Progenitor cell of endocrine pancreas (in vitro differentiated cells): ENCODE results near the gene TCF3. TPM values are rescaled to one million over a fixed set of nuclear protein-coding genes. Genes with fewer than 3 reads are reported as not detected.
A peak's percentile ranks its signal among the peaks of the same experiment; 100 is the strongest.

Experiments
- DNase-seq: peaks from one replicate; pipeline ENCODE4 v3.0.0; 2021; ENCODE audit warnings: low spot score; ENCODE audit not compliant: unreplicated experiment
- H3K27ac Mint-ChIP-seq: 2 replicates; pipeline ENCODE4 v1.8.0; 2021; ENCODE audit warnings: mild to moderate bottlenecking, moderate library complexity, mixed read lengths
- H3K27me3 Mint-ChIP-seq: 2 replicates; pipeline ENCODE4 v1.8.0; 2021; ENCODE audit warnings: mixed read lengths
- H3K36me3 Mint-ChIP-seq: 2 replicates; pipeline ENCODE4 v1.8.0; 2022; ENCODE audit warnings: mixed read lengths; ENCODE audit not compliant: insufficient read depth
- H3K4me1 Mint-ChIP-seq: 2 replicates; pipeline ENCODE4 v1.8.0; 2021; ENCODE audit warnings: low read depth, mixed read lengths
- H3K4me3 Mint-ChIP-seq: 2 replicates; pipeline ENCODE4 v1.8.0; 2021; ENCODE audit warnings: low read depth, mild to moderate bottlenecking, moderate library complexity, mixed read lengths
- H3K9me3 Mint-ChIP-seq: 2 replicates; pipeline ENCODE4 v1.8.0; 2021; ENCODE audit warnings: low read depth, mixed read lengths
- total RNA-seq: library from RNA; stranded (reverse); gene quantifications from 2 replicates; pipeline ENCODE4 v1.2.1, GENCODE V29; 2021
- TF ChIP-seq, protein P1 (sequence below): fragments of 200-600 bp; sonication (generic); IDR thresholded peaks from one replicate; pipeline ENCODE4 v1.5.0; 2021; ENCODE audit warnings: antibody characterized with exemption, mild to moderate bottlenecking; ENCODE audit not compliant: unreplicated experiment

The TCF3 gene
- total RNA-seq, 1 donor from 2014 or later: 318 TPM

GRCh38 chr19:1601613-1602064 lies 50.8 kb downstream of the TCF3 start:
- H3K9me3 Mint-ChIP-seq: no peaks in the 10 kb centered on the region
- H3K36me3 Mint-ChIP-seq: peaks cover 7% of the 10 kb centered on the region
- H3K27ac Mint-ChIP-seq: peak overlapping the region; percentile 59
- no peak for DNase-seq
- H3K27me3 Mint-ChIP-seq: no peaks in the 10 kb centered on the region
- peaks cover 13% of the 10 kb centered on the region for H3K4me1 Mint-ChIP-seq
- no peak overlapping the region for H3K4me3 Mint-ChIP-seq
- TF ChIP-seq, protein P1, sequence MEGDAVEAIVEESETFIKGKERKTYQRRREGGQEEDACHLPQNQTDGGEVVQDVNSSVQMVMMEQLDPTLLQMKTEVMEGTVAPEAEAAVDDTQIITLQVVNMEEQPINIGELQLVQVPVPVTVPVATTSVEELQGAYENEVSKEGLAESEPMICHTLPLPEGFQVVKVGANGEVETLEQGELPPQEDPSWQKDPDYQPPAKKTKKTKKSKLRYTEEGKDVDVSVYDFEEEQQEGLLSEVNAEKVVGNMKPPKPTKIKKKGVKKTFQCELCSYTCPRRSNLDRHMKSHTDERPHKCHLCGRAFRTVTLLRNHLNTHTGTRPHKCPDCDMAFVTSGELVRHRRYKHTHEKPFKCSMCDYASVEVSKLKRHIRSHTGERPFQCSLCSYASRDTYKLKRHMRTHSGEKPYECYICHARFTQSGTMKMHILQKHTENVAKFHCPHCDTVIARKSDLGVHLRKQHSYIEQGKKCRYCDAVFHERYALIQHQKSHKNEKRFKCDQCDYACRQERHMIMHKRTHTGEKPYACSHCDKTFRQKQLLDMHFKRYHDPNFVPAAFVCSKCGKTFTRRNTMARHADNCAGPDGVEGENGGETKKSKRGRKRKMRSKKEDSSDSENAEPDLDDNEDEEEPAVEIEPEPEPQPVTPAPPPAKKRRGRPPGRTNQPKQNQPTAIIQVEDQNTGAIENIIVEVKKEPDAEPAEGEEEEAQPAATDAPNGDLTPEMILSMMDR: peak; percentile 34

DNA sequence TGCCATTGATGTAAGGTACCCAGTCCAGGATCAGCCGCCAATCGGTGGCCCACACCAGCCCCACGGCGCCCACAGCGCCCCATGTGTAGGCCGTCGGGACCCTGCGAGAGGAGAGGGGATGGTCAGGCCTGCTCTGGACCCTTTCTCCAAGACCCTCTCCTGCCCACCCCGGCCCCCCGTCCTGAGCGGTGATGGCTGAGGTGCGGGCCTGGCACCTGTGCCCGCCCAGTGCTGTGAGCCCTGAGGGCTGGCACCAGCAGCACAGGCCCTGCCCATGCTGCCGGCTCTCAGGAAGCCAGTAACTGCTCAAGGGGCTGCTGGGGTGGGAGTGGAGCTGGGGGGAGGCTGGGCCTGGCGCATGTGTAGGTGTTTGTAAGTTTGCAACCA lies 53.0 kb downstream of the TCF3 start:
- TF ChIP-seq, protein P1: no peak
- Mint-ChIP-seq H3K4me3 (no peak overlapping the region), H3K4me1 (peaks cover 5% of the 10 kb centered on the region), H3K27me3 (no peaks in the 10 kb centered on the region), H3K9me3 (no peaks in the 10 kb centered on the region), H3K27ac (no peak overlapping the region), H3K36me3 (peaks cover 10% of the 10 kb centered on the region)
- no peak for DNase-seq

GRCh38 chr19:1598777-1599459 lies 53.5 kb downstream of the TCF3 start:
- no peak for DNase-seq
- Mint-ChIP-seq H3K27ac (no peak overlapping the region), H3K27me3 (no peaks in the 10 kb centered on the region), H3K9me3 (no peaks in the 10 kb centered on the region), H3K36me3 (peaks cover 10% of the 10 kb centered on the region), H3K4me1 (peaks cover 2% of the 10 kb centered on the region), H3K4me3 (no peak overlapping the region)
- TF ChIP-seq, protein P1: no peak

DNA sequence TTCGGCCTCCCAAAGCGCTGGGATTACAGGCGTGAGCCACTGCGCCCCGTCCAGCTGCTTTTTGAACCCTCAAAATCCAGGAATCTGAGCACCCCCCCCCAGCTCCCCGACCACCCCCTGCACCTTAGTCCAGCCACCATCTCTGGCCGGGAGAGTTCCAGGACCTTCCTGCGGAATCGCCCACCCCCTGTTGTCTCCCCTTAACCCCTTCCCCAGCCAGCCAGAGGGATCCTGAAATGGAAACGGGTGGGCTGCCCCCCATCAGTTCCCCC lies 59.0 kb downstream of the TCF3 start:
- TF ChIP-seq, protein P1: no peak
- no peak overlapping the region for H3K27ac Mint-ChIP-seq
- no peaks in the 10 kb centered on the region for H3K27me3 Mint-ChIP-seq
- H3K4me1 Mint-ChIP-seq: peaks cover 13% of the 10 kb centered on the region
- peak overlapping the region; percentile 86 for H3K4me3 Mint-ChIP-seq
- H3K36me3 Mint-ChIP-seq: peaks cover 7% of the 10 kb centered on the region
- no peaks in the 10 kb centered on the region for H3K9me3 Mint-ChIP-seq
- DNase-seq: no peak

DNA sequence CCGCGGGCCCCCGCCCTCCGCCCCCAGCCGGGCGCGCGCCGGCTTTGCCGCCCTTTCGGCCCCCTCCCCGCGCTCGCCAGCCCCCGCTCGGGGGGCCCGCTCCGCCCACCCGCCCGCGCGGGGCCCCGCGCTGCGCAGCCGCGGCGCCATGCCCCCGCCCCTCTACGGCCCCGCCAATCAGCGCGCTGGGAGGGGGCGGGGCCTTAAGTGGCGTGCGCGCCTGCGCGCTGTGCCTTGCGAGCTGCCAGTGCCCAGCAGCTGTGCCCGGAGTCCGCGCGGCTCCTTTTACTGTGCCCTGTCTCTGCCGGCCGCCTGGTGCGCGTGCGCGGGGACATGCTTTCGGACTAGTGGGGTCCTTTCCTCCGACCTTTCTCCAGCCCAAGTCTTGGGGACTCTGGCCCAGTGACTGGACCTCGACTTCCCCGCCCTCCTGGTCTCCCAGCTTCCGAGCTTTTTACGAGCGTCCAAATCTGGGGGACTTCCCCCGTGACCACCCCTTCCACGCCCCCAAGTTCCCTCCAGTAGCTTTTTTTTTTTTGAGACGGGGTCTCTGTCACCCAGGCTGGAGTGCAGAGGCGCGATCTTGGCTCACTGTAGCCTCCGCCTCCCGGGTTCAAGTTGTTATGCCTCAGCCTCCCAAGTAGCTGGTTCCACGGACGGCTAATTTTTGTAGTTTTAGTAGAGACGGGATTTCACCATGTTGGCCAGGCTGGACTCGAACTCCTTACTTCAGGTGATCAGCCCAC lies 59.5 kb downstream of the TCF3 start, which contains the start of gene MBD3:
TSS of gene MBD3 (minus strand) at position 111 of the 746 bp plus-strand sequence. CDS start 234 bp downstream, outside the sequence.
- H3K4me1 Mint-ChIP-seq: peaks cover 13% of the 10 kb centered on the region

More for the DNA sequence above, 59.5 kb downstream of the TCF3 start, which contains the start of gene MBD3:
- DNase-seq: peak; percentile 91
- H3K27me3 Mint-ChIP-seq: no peaks in the 10 kb centered on the region
- peak within 1 kb of the TSS; percentile 88 for H3K4me3 Mint-ChIP-seq
- H3K36me3 Mint-ChIP-seq: peaks cover 8% of the 10 kb centered on the region
- TF ChIP-seq, protein P1: no peak
- H3K9me3 Mint-ChIP-seq: no peaks in the 10 kb centered on the region
- peak within 1 kb of the TSS; percentile 99 for H3K27ac Mint-ChIP-seq
